ENCODE results near the gene OR1N1. TPM values are rescaled to one million over a fixed set of nuclear protein-coding genes. Genes with fewer than 3 reads are reported as not detected.
"Not testable (repeated sequence)": the region's sequence is repeated elsewhere in the genome, so short reads cannot be mapped to it uniquely, and the experiment has no call there.

Gene OR1N1, protein sequence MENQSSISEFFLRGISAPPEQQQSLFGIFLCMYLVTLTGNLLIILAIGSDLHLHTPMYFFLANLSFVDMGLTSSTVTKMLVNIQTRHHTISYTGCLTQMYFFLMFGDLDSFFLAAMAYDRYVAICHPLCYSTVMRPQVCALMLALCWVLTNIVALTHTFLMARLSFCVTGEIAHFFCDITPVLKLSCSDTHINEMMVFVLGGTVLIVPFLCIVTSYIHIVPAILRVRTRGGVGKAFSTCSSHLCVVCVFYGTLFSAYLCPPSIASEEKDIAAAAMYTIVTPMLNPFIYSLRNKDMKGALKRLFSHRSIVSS
- total RNA-seq (2014; rRNA removed; shearing (Covaris generic)), result not detected in 2 replicates

- DNase-seq (ENCODE audit: low read depth), result no peak
Measured at GRCh38 chr9:122527193-122527592, at the start of gene OR1N1. OR1N1 (minus strand) TSS chr9:122527293; CDS start chr9:122527293, 0 bp downstream.

- DNase-seq (ENCODE audit: low read depth), result peak; percentile 18
Measured at GRCh38 chr9:122572456-122572855, 45.4 kb upstream of the OR1N1 start.

DNA sequence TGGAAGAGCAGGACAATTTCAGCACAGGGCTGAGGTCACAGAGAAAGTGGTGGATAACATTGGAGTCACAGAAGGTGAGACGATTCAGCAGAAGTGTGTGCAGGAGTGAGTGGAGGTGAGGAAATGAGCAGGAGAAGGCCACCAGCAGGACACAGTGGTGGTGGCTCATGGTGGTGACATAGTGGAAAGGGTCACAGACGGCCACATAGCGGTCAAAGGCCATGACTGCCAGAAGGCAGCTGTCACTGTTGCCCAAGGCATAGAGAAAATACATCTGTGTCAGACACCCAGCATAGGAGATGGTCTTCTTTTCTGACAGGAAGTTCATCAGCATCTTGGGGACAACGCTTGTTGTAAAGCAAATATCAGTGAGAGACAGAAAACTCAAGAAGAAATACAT is 40.8 kb upstream of the OR1N1 start:
- no peak for DNase-seq (ENCODE audit: low read depth)

GRCh38 chr9:122562134-122562760 is 35.2 kb upstream of the OR1N1 start:
- DNase-seq (ENCODE audit: low read depth), result no peak

GRCh38 chr9:122561446-122561845 is 34.4 kb upstream of the OR1N1 start:
- DNase-seq (ENCODE audit: low read depth), result no peak

GRCh38 chr9:122552812-122553211 is 25.7 kb upstream of the OR1N1 start, which contains the start of gene OR1N2:
OR1N2 (plus strand) TSS chr9:122553112; CDS start chr9:122553212, 100 bp downstream.
- no peak for DNase-seq (ENCODE audit: low read depth)

GRCh38 chr9:122551371-122551770 is 24.3 kb upstream of the OR1N1 start:
- no peak for DNase-seq (ENCODE audit: low read depth)

DNA sequence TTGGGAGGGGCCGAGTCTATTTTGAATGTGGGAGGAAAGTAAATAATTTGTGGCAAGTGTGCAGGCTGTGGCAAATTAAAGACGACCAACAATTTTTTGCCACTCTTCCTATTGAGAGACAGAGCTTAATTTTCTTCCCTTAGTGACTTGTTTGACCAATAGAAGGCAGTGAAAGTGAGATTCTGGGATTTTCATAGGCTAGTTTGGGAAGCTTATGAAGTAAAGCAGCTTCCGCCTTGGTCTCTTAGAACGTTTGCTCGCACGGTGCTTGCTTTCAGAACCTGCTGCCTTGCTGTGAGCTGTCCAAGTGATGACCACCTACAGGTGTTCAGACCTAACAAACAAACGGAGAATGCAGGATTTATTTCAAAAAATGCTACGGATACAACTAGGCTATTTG is 19.1 kb upstream of the OR1N1 start:
- peak; percentile 10 for DNase-seq (ENCODE audit: low read depth)

DNA sequence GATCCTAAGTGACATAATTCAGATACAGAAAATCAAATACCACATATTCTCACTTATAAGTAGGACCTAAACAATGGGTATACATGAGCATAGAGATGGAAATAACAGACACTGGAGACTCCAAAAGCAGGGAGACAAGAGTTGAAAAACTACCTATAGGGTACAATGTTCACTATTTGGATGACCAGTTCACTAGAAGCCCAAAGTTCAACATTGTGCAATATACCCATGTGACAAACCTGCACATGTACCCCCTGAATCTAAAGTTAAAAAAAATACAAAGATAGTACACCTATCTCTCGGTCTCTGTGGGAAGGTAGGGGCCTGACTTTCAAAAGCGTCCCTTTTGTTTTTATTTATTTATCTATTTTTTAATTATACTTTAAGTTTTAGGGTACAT is 11.7 kb upstream of the OR1N1 start:
- no peak for DNase-seq (ENCODE audit: low read depth)

DNA sequence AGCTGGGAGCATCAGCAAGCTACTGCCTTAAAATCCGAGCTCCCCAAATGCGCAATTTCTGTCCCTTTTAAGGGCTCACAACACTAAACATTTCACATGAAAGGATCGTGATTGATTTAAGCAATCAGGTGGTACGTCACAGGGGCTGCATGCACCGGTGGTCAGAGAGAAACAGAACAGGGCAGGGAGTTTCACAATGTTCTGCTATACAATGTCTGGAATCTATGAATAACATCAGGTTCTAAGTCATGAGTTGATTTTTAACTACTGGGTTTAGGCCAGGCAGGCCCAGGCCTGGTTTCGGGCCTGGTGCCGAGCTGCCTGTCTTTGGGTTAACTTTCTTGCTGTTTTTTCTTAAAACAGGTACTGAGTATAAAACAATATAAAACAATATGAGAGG is 10.0 kb upstream of the OR1N1 start:
- not testable (repeated sequence) for DNase-seq (ENCODE audit: low read depth)

DNA sequence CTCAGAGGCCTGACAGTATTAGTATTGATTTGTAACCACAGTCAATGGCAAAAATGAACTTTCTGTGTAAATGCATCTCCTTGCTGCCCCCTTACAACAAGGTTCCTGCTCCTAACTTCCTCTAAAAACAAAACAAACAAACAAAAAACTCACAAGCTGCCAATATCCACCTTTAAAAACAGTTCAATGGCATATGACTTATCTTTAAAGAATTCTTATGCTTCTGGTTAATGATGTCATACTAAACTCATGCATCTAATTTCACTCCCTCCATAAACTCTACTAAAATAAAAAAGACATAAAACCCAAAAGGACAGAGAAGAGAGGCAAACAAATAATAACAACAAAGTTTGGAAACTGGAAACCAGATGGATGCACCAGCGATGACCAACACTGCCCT is 9.0 kb upstream of the OR1N1 start:
- peak; percentile 16 for DNase-seq (ENCODE audit: low read depth)

GRCh38 chr9:122531157-122531556 is 4.1 kb upstream of the OR1N1 start:
- DNase-seq (ENCODE audit: low read depth), result not testable (repeated sequence)

DNA sequence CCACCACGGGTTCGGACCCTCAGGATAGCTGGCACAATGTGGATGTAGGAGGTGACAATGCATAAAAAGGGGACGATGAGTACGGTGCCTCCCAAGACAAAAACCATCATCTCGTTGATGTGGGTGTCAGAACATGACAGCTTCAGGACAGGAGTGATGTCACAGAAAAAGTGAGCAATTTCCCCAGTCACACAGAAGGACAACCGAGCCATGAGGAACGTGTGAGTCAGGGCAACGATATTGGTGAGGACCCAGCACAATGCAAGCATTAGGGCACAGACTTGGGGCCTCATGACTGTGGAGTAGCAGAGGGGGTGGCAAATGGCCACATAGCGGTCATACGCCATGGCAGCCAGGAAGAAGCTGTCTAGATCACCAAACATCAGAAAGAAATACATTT is 491 bp downstream of the OR1N1 start:
- no peak for DNase-seq (ENCODE audit: low read depth)

DNA sequence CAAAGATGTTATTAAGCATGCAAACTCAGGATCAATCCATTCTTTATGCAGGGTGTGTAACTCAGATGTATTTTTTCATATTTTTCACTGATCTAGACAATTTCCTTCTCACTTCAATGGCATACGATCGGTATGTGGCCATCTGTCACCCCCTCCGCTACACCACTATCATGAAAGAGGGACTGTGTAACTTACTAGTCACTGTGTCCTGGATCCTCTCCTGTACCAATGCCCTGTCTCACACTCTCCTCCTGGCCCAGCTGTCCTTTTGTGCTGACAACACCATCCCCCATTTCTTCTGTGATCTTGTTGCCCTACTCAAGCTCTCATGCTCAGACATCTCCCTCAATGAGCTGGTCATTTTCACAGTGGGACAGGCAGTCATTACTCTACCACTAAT is 7.7 kb downstream of the OR1N1 start:
- DNase-seq (ENCODE audit: low read depth), result no peak

DNA sequence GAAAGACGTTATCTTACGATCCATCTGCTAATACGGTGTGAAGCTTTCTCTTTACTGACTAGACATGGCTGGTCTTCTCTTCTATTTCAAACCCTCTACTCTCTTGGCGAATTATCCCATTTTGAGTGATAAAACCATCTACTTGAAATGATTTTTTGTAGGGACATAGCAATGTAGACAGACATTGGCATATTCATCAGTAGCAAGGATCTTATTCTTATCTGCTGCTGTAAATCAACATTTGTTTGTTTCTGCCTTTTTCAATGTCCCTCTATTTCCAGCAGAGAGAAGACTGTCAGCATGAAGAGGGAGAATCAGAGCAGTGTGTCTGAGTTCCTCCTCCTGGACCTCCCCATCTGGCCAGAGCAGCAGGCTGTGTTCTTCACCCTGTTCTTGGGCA is 8.3 kb downstream of the OR1N1 start, which contains the start of gene OR1J4:
Gene OR1J4, plus strand, starts transcription at position 301 of the 400 bp plus-strand sequence. Its CDS starts 0 bp downstream, at position 301.
- no peak for DNase-seq (ENCODE audit: low read depth)

DNA sequence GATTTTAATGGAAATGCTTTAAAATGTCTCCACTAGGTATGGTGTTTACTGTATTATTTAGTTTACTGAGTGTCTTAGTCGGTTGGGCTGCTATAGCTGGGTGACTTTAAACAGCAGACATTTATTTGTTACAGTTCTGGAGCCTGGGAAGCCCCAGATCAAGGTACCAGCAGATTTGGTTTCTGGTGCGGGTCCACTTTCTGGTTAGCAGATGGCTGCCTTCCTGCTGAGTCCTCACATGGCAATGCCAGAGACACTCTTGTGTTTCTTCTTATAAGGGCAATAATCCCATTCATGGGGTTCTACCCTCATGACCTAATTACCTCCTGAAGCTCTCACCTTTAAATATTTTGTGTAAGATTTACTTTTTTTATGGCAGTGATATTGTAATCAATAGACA is 8.9 kb downstream of the OR1N1 start:
- DNase-seq (ENCODE audit: low read depth), result no peak

DNA sequence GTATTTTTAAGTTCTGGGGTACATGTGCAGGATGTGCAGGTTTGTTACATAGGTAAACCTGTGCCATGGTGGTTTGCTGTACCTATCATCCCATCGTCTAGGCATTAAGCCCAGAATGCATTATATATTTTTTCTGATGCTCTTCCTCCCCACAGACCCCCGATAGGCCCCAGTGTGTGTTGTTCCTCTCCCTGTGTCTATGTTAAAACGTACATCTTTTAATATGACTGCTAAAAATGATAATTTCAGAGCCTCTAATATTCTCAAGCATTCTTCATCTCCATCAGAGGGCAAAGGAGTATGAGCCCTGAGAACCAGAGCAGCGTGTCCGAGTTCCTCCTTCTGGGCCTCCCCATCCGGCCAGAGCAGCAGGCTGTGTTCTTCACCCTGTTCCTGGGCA is 16.6 kb downstream of the OR1N1 start, which contains the start of gene OR1J2:
Gene OR1J2, plus strand, starts transcription at position 301 of the 400 bp plus-strand sequence. Its CDS starts 0 bp downstream, at position 301.
- no peak for DNase-seq (ENCODE audit: low read depth)

DNA sequence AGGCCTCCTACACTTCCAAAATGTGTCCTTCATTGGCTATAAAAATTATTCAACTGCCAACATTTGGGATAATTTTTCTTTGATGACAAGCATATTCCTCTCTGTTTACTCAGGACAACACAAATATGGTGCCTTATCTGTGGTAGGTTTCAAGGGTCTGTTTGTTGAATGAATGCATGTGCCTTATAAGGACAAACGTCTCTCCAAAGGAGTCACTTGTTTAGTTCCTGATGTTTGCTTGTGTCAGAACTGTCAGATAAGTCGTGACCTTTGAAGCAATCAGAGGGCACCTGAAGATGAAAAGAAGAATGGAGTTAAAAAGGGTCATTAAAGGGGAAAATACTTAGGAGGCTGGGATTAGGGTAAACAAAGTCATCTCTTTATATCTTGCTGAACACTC is 20.1 kb downstream of the OR1N1 start:
- no peak for DNase-seq (ENCODE audit: low read depth)

GRCh38 chr9:122498883-122499288 is 28.2 kb downstream of the OR1N1 start:
- peak; percentile 70 for DNase-seq (ENCODE audit: low read depth)

- no peak for DNase-seq (ENCODE audit: low read depth)
Measured at GRCh38 chr9:122479062-122479461, 48.0 kb downstream of the OR1N1 start.

- DNase-seq (ENCODE audit: low read depth), result no peak
Measured at GRCh38 chr9:122477826-122478225, 49.3 kb downstream of the OR1N1 start, which contains the start of gene OR1J1. OR1J1 (minus strand) TSS chr9:122477926; CDS start chr9:122477926, 0 bp downstream.

DNA sequence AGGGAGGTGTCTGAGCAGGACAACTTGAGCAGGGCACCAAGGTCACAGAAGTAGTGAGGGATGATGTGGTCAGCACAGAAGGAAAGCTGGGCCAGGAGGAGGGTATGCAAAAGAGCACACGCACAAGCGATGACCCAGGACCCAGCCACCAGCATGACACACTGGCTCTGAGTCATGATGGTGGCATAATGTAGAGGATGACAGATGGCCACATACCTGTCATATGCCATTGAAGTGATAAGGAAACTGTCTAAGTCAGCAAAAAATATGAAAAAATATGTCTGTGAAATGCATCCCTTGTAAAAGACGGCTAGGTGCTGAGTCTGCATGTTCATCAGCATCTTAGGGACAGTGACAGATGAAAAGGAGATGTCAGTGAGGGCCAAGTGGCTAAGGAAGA is 49.7 kb downstream of the OR1N1 start:
- no peak for DNase-seq (ENCODE audit: low read depth)
